Stromal cell of bone marrow (primary cell): ENCODE data around the gene OSBPL10.
"Not testable (repeated sequence)": the region's sequence is repeated elsewhere in the genome, so short reads cannot be mapped to it uniquely, and the experiment has no call there.

ENCODE experiments used
- DNase-seq: peaks from one replicate; pipeline ENCODE4 v3.0.0-alpha.2; 2012; ENCODE audit warnings: low read depth

Gene OSBPL10

GRCh38 chr3:31981206-31982181 is at the start of gene OSBPL10, which contains the start of gene ZNF860:
Gene OSBPL10, minus strand, starts transcription at chr3:31981262. Its CDS starts 83 bp downstream, at chr3:31981179.
Gene ZNF860, plus strand, starts transcription at chr3:31981750. Its CDS starts 7,330 bp downstream, at chr3:31989080.
- peak; percentile 82 for DNase-seq

- DNase-seq = no peak
Measured at GRCh38 chr3:32026593-32026992, 45.5 kb upstream of the OSBPL10 start.

GRCh38 chr3:32022947-32023346 is 41.9 kb upstream of the OSBPL10 start:
- DNase-seq = no peak

GRCh38 chr3:32021748-32022147 is 40.7 kb upstream of the OSBPL10 start:
- DNase-seq = no peak

- no peak for DNase-seq
Measured at GRCh38 chr3:32021155-32021554, 40.1 kb upstream of the OSBPL10 start.

GRCh38 chr3:32018757-32019564 is 37.9 kb upstream of the OSBPL10 start:
- DNase-seq = peak; percentile 38

GRCh38 chr3:32017286-32017685 is 36.2 kb upstream of the OSBPL10 start:
- no peak for DNase-seq

GRCh38 chr3:32015638-32016037 is 34.6 kb upstream of the OSBPL10 start:
- DNase-seq = not testable (repeated sequence)

- not testable (repeated sequence) for DNase-seq
Measured at GRCh38 chr3:32010699-32011098, 29.6 kb upstream of the OSBPL10 start.

- DNase-seq = no peak
Measured at GRCh38 chr3:32009957-32010356, 28.9 kb upstream of the OSBPL10 start.

- no peak for DNase-seq
Measured at GRCh38 chr3:32009101-32009500, 28.0 kb upstream of the OSBPL10 start.

GRCh38 chr3:32004113-32004765 is 23.2 kb upstream of the OSBPL10 start:
- no peak for DNase-seq

GRCh38 chr3:32003380-32003779 is 22.3 kb upstream of the OSBPL10 start:
- DNase-seq = no peak

- DNase-seq = no peak
Measured at GRCh38 chr3:32002561-32003368, 21.7 kb upstream of the OSBPL10 start.

- DNase-seq = no peak
Measured at GRCh38 chr3:32000877-32001276, 19.8 kb upstream of the OSBPL10 start.

GRCh38 chr3:31999907-32000439 is 18.9 kb upstream of the OSBPL10 start:
- DNase-seq = no peak

GRCh38 chr3:31997500-31997899 is 16.4 kb upstream of the OSBPL10 start:
- DNase-seq = no peak

GRCh38 chr3:31996195-31996594 is 15.1 kb upstream of the OSBPL10 start:
- DNase-seq = no peak

GRCh38 chr3:31995026-31995425 is 14.0 kb upstream of the OSBPL10 start:
- DNase-seq = not testable (repeated sequence)

GRCh38 chr3:31993843-31994242 is 12.8 kb upstream of the OSBPL10 start:
- no peak for DNase-seq

- DNase-seq = not testable (repeated sequence)
Measured at GRCh38 chr3:31992995-31993394, 11.9 kb upstream of the OSBPL10 start.
